HG02610 (cell line): ENCODE results near the gene NKIRAS1.
A peak's percentile ranks its signal among the peaks of the same experiment; 100 is the strongest.
"Not testable (repeated sequence)": the region's sequence is repeated elsewhere in the genome, so short reads cannot be mapped to it uniquely, and the experiment has no call there.

ENCODE experiments used
- ATAC-seq: cut with Tn5 transposase; IDR thresholded peaks from one replicate; pipeline ENCODE4 v1.9.1; 2021; ENCODE audit warnings: mild to moderate bottlenecking, moderate library complexity; ENCODE audit not compliant: unreplicated experiment

The NKIRAS1 gene

GRCh38 chr3:23941440-23941839, 24.6 kb upstream of the NKIRAS1 start:
- ATAC-seq = no peak

GRCh38 chr3:23940775-23941174, 24.0 kb upstream of the NKIRAS1 start:
- no peak for ATAC-seq

DNA sequence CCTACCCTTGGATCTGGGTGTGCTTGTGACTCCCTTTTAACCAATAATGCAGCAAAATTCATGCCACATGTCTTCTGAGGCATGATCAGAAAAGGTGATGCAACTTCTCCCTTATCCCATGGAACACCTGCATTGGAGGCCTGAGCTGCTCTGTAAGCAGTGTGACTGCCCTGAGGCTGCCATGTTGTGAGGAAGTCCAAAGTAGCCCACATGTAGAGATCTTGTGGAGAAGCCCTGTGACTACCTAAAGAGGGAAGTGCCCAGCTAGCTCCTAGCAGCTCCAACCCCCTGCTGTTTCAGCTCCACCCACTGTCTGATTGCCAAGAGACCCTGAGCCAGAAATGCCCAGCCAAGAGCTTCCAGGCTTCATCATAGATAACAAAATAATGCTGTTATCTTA, 21.9 kb upstream of the NKIRAS1 start:
- ATAC-seq = no peak

GRCh38 chr3:23937296-23937695, 20.5 kb upstream of the NKIRAS1 start:
- ATAC-seq = no peak

GRCh38 chr3:23934253-23934652, 17.5 kb upstream of the NKIRAS1 start:
- no peak for ATAC-seq

DNA sequence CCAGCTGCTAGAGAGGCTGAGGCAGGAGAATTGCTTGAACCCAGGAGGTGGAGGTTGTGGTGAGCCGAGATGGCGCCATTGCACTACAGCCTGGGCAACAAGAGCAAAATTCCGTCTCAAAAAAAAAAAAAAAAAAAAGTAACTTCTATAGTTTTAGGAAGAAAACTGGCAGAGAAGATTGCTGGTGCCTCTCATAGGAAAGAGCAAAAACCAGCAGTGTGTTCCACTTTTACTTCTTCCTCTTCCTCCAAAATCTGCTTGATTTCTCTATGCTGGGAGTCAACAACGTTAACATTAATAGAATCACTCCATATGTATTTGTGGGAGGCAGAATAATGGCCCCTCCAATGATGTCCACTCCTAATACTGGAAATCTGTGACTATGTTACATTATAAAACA, 15.8 kb upstream of the NKIRAS1 start:
- no peak for ATAC-seq

DNA sequence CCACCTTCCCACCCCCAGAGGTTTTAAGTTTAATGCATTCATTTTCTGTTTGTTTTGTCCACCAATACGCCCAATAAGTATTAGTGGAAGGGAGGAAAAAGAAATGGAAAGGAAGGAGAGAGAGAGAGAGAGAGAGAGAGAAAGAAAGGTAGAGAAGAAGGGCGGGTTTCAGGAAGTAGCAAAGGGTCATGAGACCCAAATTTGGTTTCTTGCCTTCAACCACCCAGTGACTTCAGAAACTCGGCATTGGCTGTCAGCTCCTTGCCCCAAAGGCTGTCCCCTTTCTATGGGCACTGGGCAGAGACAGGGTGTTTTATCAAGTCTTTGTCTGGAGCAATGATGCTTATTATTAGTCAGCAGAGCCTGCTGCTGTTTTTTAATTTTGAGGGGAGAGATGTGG, 14.8 kb upstream of the NKIRAS1 start:
- no peak for ATAC-seq

DNA sequence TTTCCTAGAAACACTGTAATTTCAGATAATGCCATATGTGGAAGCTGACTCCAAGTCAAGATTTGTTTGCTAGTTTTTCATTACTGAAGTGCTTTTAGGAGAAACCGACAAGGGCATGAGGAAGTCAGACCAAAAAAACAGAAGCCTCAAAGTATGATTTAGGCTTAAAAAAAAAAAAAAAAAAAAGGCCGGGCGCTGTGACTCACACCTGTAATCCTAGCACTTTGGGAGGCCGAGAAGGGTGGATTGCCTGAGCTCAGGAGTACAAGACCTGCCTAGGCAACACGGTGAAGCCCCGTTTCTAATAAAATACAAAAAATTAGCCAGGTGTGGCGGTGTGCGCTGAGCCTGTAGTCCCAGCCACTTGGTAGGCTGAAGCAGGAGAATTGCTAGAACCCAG, 11.7 kb upstream of the NKIRAS1 start:
- ATAC-seq = no peak

GRCh38 chr3:23926736-23927135, 9.9 kb upstream of the NKIRAS1 start:
- ATAC-seq = no peak

DNA sequence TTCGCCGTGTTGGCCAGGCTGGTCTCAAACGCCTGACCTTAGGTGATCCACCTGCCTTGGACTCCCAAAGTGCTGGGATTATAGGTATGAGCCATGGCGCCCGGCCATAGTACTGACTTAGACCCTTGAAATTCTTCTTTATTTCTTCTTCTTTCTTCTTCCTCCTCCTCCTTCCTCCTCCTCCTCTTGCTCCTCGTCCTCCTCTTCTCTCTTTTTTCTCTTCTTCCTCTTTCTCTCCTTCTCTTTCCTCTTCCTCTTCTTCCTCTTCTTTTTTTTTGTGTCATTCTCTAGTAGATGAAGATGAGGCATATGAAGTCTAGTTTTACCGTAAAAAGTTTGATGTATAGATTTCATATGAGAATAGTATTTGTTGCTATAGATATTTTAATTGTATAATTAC, 9.5 kb upstream of the NKIRAS1 start:
- ATAC-seq = no peak

DNA sequence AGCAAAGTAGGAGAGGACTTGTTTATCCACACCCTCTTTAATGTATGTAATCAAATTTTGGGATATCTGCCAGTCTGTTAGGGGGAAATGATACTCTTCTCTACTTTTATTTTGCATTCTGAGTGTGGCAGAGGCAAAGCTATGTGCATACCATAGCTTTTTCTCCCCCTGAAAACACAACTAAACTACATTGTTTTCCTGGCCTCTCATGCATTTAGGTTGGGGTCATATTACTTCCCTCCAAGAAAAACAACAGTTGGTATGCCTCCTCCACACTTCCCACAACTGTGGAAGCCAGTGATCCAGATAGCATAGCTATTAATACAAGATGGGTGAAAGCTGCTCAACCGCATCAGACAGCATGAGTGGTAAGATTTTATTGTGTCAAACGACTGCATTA, 7.0 kb upstream of the NKIRAS1 start:
- ATAC-seq = no peak

DNA sequence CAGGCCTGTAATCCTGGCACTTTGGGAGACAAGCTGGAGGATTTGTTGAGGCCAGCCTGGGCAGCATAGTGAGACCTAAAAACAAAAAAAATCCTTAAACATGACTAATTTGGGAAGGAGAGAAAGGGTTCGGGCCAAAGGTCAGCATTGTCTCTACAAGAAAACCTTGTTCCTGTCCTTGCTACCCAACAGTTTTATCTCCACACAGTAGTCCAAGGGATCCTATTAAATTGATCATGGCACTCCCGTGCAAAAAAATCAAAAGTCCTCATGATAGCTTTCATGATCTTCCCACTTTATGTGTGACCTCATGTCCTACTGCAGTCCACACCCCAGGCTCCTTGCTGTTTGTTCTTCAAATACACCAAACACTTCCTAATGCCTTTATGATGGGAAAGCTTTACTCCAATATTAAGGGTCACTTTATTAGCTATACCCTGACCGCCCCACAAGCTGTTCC, 4.3 kb upstream of the NKIRAS1 start:
- ATAC-seq = no peak

- ATAC-seq = no peak
Observed at GRCh38 chr3:23920151-23920655, 3.4 kb upstream of the NKIRAS1 start.

DNA sequence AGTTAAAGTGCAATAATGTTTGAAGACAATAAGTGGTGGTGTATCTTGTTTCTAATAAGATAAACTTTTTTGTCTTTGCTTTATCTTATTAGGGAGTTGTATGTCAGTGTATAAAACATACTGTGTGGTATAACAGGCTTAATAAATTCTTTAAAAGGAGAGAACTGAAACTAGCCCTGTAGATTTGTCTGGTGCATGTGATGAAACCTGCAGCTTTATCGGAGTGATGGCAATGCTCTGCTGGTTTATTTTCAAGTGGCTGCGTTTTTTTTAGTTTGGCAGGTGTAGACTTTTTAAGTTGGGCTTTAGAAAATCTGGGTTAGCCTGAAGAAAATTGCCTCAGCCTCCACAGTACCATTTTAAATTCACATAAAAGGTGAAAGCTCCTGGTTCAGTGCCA, 2.8 kb upstream of the NKIRAS1 start:
- ATAC-seq = no peak

- ATAC-seq = not testable (repeated sequence)
Observed at GRCh38 chr3:23918331-23918730, 1.5 kb upstream of the NKIRAS1 start.

- ATAC-seq = not testable (repeated sequence)
Observed at GRCh38 chr3:23917679-23918303, 1.0 kb upstream of the NKIRAS1 start.

- ATAC-seq = peak; percentile 45
Observed at GRCh38 chr3:23916152-23916885, 471 bp downstream of the NKIRAS1 start.

DNA sequence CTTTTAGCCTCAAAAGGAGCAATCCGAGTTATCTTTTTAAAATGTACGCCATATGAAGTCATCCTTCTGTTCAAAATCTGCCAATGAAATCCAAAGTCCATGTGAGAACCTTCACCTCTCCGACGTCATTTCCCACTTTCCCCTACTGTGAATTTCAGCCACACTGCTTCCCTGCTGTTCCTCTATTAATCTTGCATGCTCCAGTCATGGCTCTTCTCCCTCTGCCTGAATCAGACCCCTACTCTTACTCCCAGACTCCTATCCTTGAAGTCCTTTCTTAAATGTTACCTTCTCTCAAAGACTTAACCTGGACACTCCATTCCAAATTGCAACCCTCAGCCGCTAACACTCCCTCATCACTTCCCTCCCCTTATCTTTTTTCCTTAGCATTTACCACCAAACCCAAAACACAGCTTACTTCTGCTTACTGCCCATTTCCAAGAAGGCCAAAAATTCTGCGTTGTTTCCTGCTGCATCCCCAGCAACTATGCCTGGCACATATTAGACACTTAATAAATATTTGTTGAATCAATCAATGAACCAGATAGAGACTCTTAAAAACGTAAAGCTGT, 1.2 kb downstream of the NKIRAS1 start:
- no peak for ATAC-seq

- no peak for ATAC-seq
Observed at GRCh38 chr3:23913873-23914743, 2.7 kb downstream of the NKIRAS1 start.

DNA sequence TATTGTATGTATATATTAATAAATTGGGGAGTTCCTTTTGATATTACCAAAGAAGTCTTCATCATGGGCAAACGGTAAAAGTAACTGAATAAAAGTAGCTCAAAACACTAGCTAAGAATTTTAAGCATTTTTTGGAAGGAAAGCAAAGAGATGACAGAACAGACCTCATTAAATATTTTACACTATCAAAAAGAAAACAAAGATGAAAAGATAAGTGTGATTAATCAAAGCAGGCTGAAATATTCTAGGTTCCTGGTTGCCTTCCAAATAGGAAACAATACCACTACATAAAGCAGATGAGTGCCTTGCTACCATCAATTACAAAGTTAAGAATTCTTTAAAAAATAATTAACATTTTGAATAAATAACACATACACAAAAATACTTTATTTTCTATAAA, 3.6 kb downstream of the NKIRAS1 start:
- ATAC-seq = no peak

- ATAC-seq = not testable (repeated sequence)
Observed at GRCh38 chr3:23912335-23912734, 4.5 kb downstream of the NKIRAS1 start.
